ENCODE measurements around the gene ZSCAN16. TPM values are rescaled to one million over a fixed set of nuclear protein-coding genes. Genes with fewer than 3 reads are reported as not detected.
A peak's percentile ranks its signal among the peaks of the same experiment; 100 is the strongest.

The ZSCAN16 gene
- total and polyA plus RNA-seq, 2 of the 13 experiments (the other 11 are each of a cell fraction or from before 2014, with no cell fraction given), result 5.7 to 12.7 TPM

- TF ChIP-seq RERE (CRISPR knock-in tag; IDR thresholded peaks at IDR 0.05; ENCODE audit: low read depth) (peak; percentile 8), ZNF776 (CRISPR knock-in tag; IDR thresholded peaks at IDR 0.05) (peak; percentile 89), ZFP91 (CRISPR knock-in tag; IDR thresholded peaks at IDR 0.05; ENCODE audit: borderline replicate concordance) (peak; percentile 96), SMARCC2 (IDR thresholded peaks at IDR 0.05) (no peak), ASH2L (IDR thresholded peaks at IDR 0.05; ENCODE audit: insufficient read length, low read depth, low read length) (peak; percentile 98), GLI4 (CRISPR knock-in tag; IDR thresholded peaks at IDR 0.05; ENCODE audit: borderline replicate concordance) (peak; percentile 99; the same call in 1 of the 2 replicates), TCF7 (IDR thresholded peaks at IDR 0.05; ENCODE audit: low read depth) (no peak), ZNF850 (CRISPR knock-in tag; conservative IDR thresholded peaks at IDR 0.05) (no peak), ZNF879 (CRISPR knock-in tag; IDR thresholded peaks at IDR 0.05) (peak; percentile 71; the same call in 1 of the 2 replicates)
- TF ChIP-seq, protein P1, sequence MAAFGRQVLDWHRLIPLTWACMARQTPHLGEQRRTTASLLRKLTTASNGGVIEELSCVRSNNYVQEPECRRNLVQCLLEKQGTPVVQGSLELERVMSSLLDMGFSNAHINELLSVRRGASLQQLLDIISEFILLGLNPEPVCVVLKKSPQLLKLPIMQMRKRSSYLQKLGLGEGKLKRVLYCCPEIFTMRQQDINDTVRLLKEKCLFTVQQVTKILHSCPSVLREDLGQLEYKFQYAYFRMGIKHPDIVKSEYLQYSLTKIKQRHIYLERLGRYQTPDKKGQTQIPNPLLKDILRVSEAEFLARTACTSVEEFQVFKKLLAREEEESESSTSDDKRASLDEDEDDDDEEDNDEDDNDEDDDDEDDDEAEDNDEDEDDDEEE (CRISPR knock-in tag; IDR thresholded peaks at IDR 0.05), result peak; percentile 90; the same call in 1 of the 2 replicates
- TF ChIP-seq, protein P2, sequence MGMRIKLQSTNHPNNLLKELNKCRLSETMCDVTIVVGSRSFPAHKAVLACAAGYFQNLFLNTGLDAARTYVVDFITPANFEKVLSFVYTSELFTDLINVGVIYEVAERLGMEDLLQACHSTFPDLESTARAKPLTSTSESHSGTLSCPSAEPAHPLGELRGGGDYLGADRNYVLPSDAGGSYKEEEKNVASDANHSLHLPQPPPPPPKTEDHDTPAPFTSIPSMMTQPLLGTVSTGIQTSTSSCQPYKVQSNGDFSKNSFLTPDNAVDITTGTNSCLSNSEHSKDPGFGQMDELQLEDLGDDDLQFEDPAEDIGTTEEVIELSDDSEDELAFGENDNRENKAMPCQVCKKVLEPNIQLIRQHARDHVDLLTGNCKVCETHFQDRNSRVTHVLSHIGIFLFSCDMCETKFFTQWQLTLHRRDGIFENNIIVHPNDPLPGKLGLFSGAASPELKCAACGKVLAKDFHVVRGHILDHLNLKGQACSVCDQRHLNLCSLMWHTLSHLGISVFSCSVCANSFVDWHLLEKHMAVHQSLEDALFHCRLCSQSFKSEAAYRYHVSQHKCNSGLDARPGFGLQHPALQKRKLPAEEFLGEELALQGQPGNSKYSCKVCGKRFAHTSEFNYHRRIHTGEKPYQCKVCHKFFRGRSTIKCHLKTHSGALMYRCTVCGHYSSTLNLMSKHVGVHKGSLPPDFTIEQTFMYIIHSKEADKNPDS (CRISPR knock-in tag; IDR thresholded peaks at IDR 0.05), result peak; percentile 95; the same call in 1 of the 2 replicates
- TF ChIP-seq, protein P3, sequence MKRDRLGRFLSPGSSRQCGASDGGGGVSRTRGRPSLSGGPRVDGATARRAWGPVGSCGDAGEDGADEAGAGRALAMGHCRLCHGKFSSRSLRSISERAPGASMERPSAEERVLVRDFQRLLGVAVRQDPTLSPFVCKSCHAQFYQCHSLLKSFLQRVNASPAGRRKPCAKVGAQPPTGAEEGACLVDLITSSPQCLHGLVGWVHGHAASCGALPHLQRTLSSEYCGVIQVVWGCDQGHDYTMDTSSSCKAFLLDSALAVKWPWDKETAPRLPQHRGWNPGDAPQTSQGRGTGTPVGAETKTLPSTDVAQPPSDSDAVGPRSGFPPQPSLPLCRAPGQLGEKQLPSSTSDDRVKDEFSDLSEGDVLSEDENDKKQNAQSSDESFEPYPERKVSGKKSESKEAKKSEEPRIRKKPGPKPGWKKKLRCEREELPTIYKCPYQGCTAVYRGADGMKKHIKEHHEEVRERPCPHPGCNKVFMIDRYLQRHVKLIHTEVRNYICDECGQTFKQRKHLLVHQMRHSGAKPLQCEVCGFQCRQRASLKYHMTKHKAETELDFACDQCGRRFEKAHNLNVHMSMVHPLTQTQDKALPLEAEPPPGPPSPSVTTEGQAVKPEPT (CRISPR knock-in tag; IDR thresholded peaks at IDR 0.05; ENCODE audit: low read depth), result peak; percentile 86
Observed at GRCh38 chr6:28141500-28142329, 17.3 kb downstream of the ZSCAN16 start, which contains the start of gene ZKSCAN8 (continued).
